K562 (cell line): ENCODE results near the gene GALK2. TPM values are rescaled to one million over a fixed set of nuclear protein-coding genes. Genes with fewer than 3 reads are reported as not detected.
A peak's percentile ranks its signal among the peaks of the same experiment; 100 is the strongest.

Experiments used
- CREB3L1 ChIP-seq: fragments of 450-650 bp; IDR thresholded peaks from 2 replicates; pipeline ENCODE4 v1.6.1; 2014; ENCODE audit warnings: low read depth, mild to moderate bottlenecking, moderate library complexity, borderline replicate concordance
- HDAC2 ChIP-seq: fragments of 450-650 bp; IDR thresholded peaks from 2 replicates; pipeline ENCODE4 v1.6.1; 2016; ENCODE audit warnings: mild to moderate bottlenecking
- HNRNPLL ChIP-seq: fragments of 200-400 bp; formaldehyde crosslinking; IDR thresholded peaks from 2 replicates; pipeline ENCODE4 v1.6.1; 2017; ENCODE audit warnings: low read length, low read depth, mild to moderate bottlenecking; ENCODE audit not compliant: poor library complexity, severe bottlenecking
- ZNF24 ChIP-seq: fragments of 450-650 bp; IDR thresholded peaks from 2 replicates; pipeline ENCODE4 v1.6.1; 2016
- ZNF395 ChIP-seq: fragments of 200-800 bp; sonication (Bioruptor generic); IDR thresholded peaks from 2 replicates; pipeline ENCODE4 v1.6.1; 2017; ENCODE audit warnings: missing genetic modification characterization, missing compliant biosample characterization
- ZNF445 ChIP-seq: fragments of 250-450 bp; sonication (Bioruptor Pico); IDR thresholded peaks from 2 replicates; pipeline ENCODE4 v1.4.0; 2020; ENCODE audit warnings: low read depth, mild to moderate bottlenecking, moderate library complexity
- polyA plus RNA-seq, 8 experiments: library from polyadenylated mRNA; depleted of rRNA in 4 of 8; stranded (reverse) in 5 of 8; unstranded in 3 of 8; fragments of >200 nt; fragmentation: Nextera tagmentation in 2 of 8; fragmentation: Illumina TruSeq in 1 of 8; extraction: Ambion mirVana in 2 of 8; extraction: Trizol in 1 of 8; gene quantifications; 2 replicates each; pipeline versions ENCODE4 v1.2.1 to v1.2.3, GENCODE V29; 2011 to 2014; ENCODE audit warnings: inconsistent platforms in 1 of 8, missing spikeins in 1 of 8
- total RNA-seq, 7 experiments: library from RNA; depleted of rRNA in 6 of 7; stranded (reverse); fragments of >200 nt in 6 of 7; fragmentation: Illumina TruSeq in 2 of 7; extraction: Trizol in 2 of 7; gene quantifications; 2 replicates each; pipeline versions ENCODE4 v1.2.1 to v1.2.3, GENCODE V29; 2011 to 2021; ENCODE audit warnings: low replicate concordance in 1 of 7
- TF ChIP-seq, protein P1 (sequence below), 2 experiments: IDR thresholded peaks in 1 of 2; conservative IDR thresholded peaks in 1 of 2; 2 replicates each; pipeline ENCODE4 v1.6.1; 2016; ENCODE audit warnings: low read depth in 2 of 2, mild to moderate bottlenecking in 1 of 2, missing compliant biosample characterization in 1 of 2, missing genetic modification characterization in 1 of 2, moderate library complexity in 1 of 2
- TF ChIP-seq, protein P2 (sequence below): fragments of 450-650 bp; IDR thresholded peaks from 2 replicates; pipeline ENCODE4 v1.6.1; 2016; ENCODE audit warnings: mild to moderate bottlenecking

GALK2 gene
- total and polyA plus RNA-seq, 9 of the 15 experiments (the other 6 are each of a cell fraction or from before 2014, with no cell fraction given): 32.8 to 82.0 (median 54.4) TPM

DNA sequence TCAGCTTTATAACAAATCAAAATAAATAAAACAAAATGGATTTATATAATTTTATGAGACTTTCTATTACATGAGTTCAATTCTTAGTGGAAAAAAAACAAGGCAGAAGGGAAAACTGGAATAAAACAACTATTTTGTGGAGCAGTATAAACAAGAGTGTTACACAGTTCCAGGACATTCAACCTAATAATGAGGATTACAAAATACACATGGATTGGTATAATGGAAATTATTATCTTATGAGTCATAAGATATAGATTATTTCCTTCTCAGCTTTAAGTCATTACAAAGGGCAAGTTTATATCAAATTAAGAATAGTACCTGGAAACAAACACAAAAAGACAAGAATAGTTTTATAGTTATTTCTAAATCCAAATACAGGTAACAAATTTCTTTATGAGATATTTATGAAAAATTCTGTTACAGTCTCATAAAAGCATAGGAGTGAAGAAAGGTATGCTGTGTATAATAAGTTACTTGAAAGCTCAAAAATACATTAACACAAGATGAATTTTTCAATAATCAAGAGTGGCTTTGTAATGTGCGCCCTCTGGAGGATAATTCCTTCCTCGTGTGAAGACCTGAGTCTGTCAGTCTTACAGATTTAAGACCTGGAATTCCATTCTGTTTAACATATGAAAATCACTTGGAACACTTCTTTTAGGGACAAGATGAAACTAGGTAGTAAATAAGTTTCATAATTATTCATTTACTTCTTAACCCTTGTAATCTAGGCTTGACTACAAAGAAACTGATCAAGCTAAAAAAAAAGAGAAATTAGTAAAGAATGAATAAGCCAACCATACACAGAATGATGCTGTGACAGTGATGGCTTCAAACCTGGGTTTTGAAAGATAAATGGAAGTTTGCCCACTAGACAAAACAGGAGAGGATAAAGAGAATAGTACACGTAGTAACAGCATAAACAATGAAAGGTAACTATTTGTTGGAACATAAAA, 24.1 kb upstream of the GALK2 start (continued):
- TF ChIP-seq HDAC2 (no peak), ZNF24 (no peak), ZNF395 (no peak), CREB3L1 (no peak), ZNF445 (no peak), HNRNPLL (no peak)
- TF ChIP-seq, protein P1, sequence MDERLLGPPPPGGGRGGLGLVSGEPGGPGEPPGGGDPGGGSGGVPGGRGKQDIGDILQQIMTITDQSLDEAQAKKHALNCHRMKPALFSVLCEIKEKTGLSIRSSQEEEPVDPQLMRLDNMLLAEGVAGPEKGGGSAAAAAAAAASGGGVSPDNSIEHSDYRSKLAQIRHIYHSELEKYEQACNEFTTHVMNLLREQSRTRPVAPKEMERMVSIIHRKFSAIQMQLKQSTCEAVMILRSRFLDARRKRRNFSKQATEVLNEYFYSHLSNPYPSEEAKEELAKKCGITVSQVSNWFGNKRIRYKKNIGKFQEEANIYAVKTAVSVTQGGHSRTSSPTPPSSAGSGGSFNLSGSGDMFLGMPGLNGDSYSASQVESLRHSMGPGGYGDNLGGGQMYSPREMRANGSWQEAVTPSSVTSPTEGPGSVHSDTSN (CRISPR knock-in tag; IDR thresholded peaks at IDR 0.05; ENCODE audit: low read depth): no peak
- TF ChIP-seq, protein P1 (tag; conservative IDR thresholded peaks at IDR 0.05; ENCODE audit: low read depth): peak; percentile 45
- TF ChIP-seq, protein P2, sequence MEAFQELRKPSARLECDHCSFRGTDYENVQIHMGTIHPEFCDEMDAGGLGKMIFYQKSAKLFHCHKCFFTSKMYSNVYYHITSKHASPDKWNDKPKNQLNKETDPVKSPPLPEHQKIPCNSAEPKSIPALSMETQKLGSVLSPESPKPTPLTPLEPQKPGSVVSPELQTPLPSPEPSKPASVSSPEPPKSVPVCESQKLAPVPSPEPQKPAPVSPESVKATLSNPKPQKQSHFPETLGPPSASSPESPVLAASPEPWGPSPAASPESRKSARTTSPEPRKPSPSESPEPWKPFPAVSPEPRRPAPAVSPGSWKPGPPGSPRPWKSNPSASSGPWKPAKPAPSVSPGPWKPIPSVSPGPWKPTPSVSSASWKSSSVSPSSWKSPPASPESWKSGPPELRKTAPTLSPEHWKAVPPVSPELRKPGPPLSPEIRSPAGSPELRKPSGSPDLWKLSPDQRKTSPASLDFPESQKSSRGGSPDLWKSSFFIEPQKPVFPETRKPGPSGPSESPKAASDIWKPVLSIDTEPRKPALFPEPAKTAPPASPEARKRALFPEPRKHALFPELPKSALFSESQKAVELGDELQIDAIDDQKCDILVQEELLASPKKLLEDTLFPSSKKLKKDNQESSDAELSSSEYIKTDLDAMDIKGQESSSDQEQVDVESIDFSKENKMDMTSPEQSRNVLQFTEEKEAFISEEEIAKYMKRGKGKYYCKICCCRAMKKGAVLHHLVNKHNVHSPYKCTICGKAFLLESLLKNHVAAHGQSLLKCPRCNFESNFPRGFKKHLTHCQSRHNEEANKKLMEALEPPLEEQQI: no peak
- TF ChIP-seq, all 486 proteins: peak for 8
